Mesenchymal stem cell (in vitro differentiated cells and primary cell): Measurements from ENCODE around the gene MSI2.

Source experiments
- DNase-seq: peaks from one replicate; pipeline ENCODE4 v3.0.0-alpha.2; 2013
- H2AFZ ChIP-seq: one replicate; pipeline ENCODE4 v1.6.1; 2013; ENCODE audit warnings: low read depth, mild to moderate bottlenecking, control low read depth, inconsistent platforms, low read length, moderate library complexity
- H2AK5ac ChIP-seq: 2 replicates; pipeline ENCODE4 v1.6.1; 2013; ENCODE audit warnings: low read length, moderate library complexity, mild to moderate bottlenecking, inconsistent platforms; ENCODE audit not compliant: severe bottlenecking
- H2BK120ac ChIP-seq: one replicate; pipeline ENCODE4 v1.6.1; 2013; ENCODE audit warnings: low read depth, mild to moderate bottlenecking, inconsistent platforms, low read length, moderate library complexity
- H2BK12ac ChIP-seq, 2 experiments: one replicate each; pipeline ENCODE4 v1.6.1; 2013; ENCODE audit warnings: inconsistent platforms in 2 of 2, low read length in 2 of 2, mild to moderate bottlenecking in 2 of 2, moderate library complexity in 2 of 2, control low read depth in 1 of 2
- H2BK15ac ChIP-seq: one replicate; pipeline ENCODE4 v1.6.1; 2013; ENCODE audit warnings: mild to moderate bottlenecking, low read depth, inconsistent platforms; ENCODE audit not compliant: poor library complexity, severe bottlenecking
- H2BK5ac ChIP-seq: 2 replicates; pipeline ENCODE4 v1.6.1; 2013; ENCODE audit warnings: low read depth, mild to moderate bottlenecking, low read length, control low read depth, inconsistent platforms; ENCODE audit not compliant: poor library complexity, severe bottlenecking
- H3K14ac ChIP-seq, 2 experiments: one replicate each; pipeline ENCODE4 v1.6.1; 2013; ENCODE audit warnings: inconsistent platforms in 2 of 2, low read length in 2 of 2, control low read depth in 1 of 2, mild to moderate bottlenecking in 1 of 2, moderate library complexity in 1 of 2
- H3K18ac ChIP-seq, 2 experiments: one replicate each; pipeline ENCODE4 v1.6.1; 2013; ENCODE audit warnings: inconsistent platforms in 2 of 2, low read length in 2 of 2, control low read depth in 1 of 2, low read depth in 1 of 2, mild to moderate bottlenecking in 1 of 2
- H3K23ac ChIP-seq, 2 experiments: one replicate each; pipeline ENCODE4 v1.6.1; 2013; ENCODE audit warnings: inconsistent platforms in 2 of 2, low read length in 2 of 2, mild to moderate bottlenecking in 2 of 2, moderate library complexity in 2 of 2, control low read depth in 1 of 2
- H3K27ac ChIP-seq: 2 replicates; pipeline ENCODE4 v1.5.1; 2013; ENCODE audit warnings: mild to moderate bottlenecking, moderate library complexity, low read length, control low read depth, inconsistent platforms; ENCODE audit not compliant: poor library complexity, severe bottlenecking
- H3K27me3 ChIP-seq, 2 experiments: 2 replicates each; pipeline versions ENCODE4 v1.6.1 to v1.7.0; 2013; ENCODE audit warnings: low read length in 2 of 2, mild to moderate bottlenecking in 2 of 2, moderate library complexity in 2 of 2, control low read depth in 1 of 2, inconsistent platforms in 1 of 2; ENCODE audit not compliant: control insufficient read depth in 1 of 2, insufficient read depth in 1 of 2
- H3K36me3 ChIP-seq, 2 experiments: 2 replicates each; pipeline versions ENCODE4 v1.6.1 to v1.7.0; 2013; ENCODE audit warnings: low read length in 2 of 2, control low read depth in 1 of 2, inconsistent platforms in 1 of 2, low read depth in 1 of 2, mild to moderate bottlenecking in 1 of 2; ENCODE audit not compliant: insufficient read depth in 2 of 2, control insufficient read depth in 1 of 2
- H3K4ac ChIP-seq, 2 experiments: one replicate each; pipeline ENCODE4 v1.6.1; 2013; ENCODE audit warnings: inconsistent platforms in 2 of 2, low read length in 2 of 2, mild to moderate bottlenecking in 2 of 2, moderate library complexity in 2 of 2, control low read depth in 1 of 2, low read depth in 1 of 2
- H3K4me1 ChIP-seq: 2 replicates; pipeline ENCODE4 v1.6.1; 2013; ENCODE audit warnings: low read depth, low read length, control low read depth; ENCODE audit not compliant: control insufficient read depth, insufficient read depth
- H3K4me2 ChIP-seq: 2 replicates; pipeline ENCODE4 v1.6.1; 2013; ENCODE audit warnings: low read length, mild to moderate bottlenecking, inconsistent platforms; ENCODE audit not compliant: poor library complexity, severe bottlenecking
- H3K4me3 ChIP-seq, 2 experiments: 2 replicates each; pipeline versions ENCODE4 v1.5.1 to v1.7.0; 2013; ENCODE audit warnings: low read length in 2 of 2, mild to moderate bottlenecking in 2 of 2, control low read depth in 1 of 2, low read depth in 1 of 2; ENCODE audit not compliant: insufficient read depth in 1 of 2
- H3K79me1 ChIP-seq: replicated peaks from 2 replicates; pipeline ENCODE4 v1.6.1; 2013; ENCODE audit warnings: mild to moderate bottlenecking, control low read depth, low read length, inconsistent platforms; ENCODE audit not compliant: poor library complexity, severe bottlenecking
- H3K9ac ChIP-seq: 2 replicates; pipeline ENCODE4 v1.7.0; 2013; ENCODE audit warnings: mild to moderate bottlenecking, low read length, moderate library complexity
- H3K9me3 ChIP-seq: 2 replicates; pipeline ENCODE4 v1.7.0; 2013; ENCODE audit warnings: mild to moderate bottlenecking, low read length; ENCODE audit not compliant: control insufficient read depth
- H4K8ac ChIP-seq: one replicate; pipeline ENCODE4 v1.6.1; 2013; ENCODE audit warnings: inconsistent platforms, mild to moderate bottlenecking, low read length, moderate library complexity
- H4K91ac ChIP-seq: one replicate; pipeline ENCODE4 v1.6.1; 2013; ENCODE audit warnings: mild to moderate bottlenecking, low read length, inconsistent platforms
- WGBS: methylation state at CpG from one replicate; pipeline ENCODE4 v1.1.7; 2013; ENCODE audit warnings: mixed read lengths; 5-methylcytosine and 5-hydroxymethylcytosine counted together

MSI2 gene

GRCh38 chr17:57671667-57672632, 415.6 kb downstream of the MSI2 start:
- no peak overlapping the region for H2BK120ac ChIP-seq
- no peak overlapping the region for H3K27ac ChIP-seq
- H4K8ac ChIP-seq, result peak overlapping the region; percentile 13
- peaks cover 6% of the 10 kb centered on the region for H3K4me1 ChIP-seq
- H3K36me3 ChIP-seq, result peaks cover 0 to 24% of the 10 kb centered on the region in 2 experiments
- H3K27me3 ChIP-seq, result peaks cover 0 to 4% of the 10 kb centered on the region in 2 experiments
- H3K4me3 ChIP-seq, result peak overlapping the region in 1 of 2 experiments; percentile 50
- H2AFZ ChIP-seq, result no peak overlapping the region
- peak overlapping the region in 1 of 2 experiments; percentile 11 for H3K23ac ChIP-seq
- peak overlapping the region in 1 of 2 experiments; percentile 52 for H3K4ac ChIP-seq
- no peaks in the 10 kb centered on the region for H3K9me3 ChIP-seq
- H2BK15ac ChIP-seq, result no peak overlapping the region
- peak overlapping the region in 1 of 2 experiments; percentile 18 for H3K14ac ChIP-seq
- no peak overlapping the region for H3K4me2 ChIP-seq
- no peaks in the 10 kb centered on the region for H3K79me1 ChIP-seq
- no peak overlapping the region for H2AK5ac ChIP-seq
- DNase-seq, result peak; percentile 81
- H3K18ac ChIP-seq, result peak overlapping the region in 1 of 2 experiments; percentile 21
- H3K9ac ChIP-seq, result peak overlapping the region; percentile 48
- H2BK12ac ChIP-seq, result no peak overlapping the region
- no peak overlapping the region for H4K91ac ChIP-seq
- H2BK5ac ChIP-seq, result no peak overlapping the region
- WGBS, result 31% methylated on average over 20 of the region's 21 CpGs

- no peak overlapping the region for H2AK5ac ChIP-seq
Observed at GRCh38 chr17:57672971-57673370, 416.6 kb downstream of the MSI2 start.

GRCh38 chr17:57674894-57675293, 418.6 kb downstream of the MSI2 start:
- no peak overlapping the region for H3K4ac ChIP-seq
- H3K18ac ChIP-seq, result no peak overlapping the region
- H2AFZ ChIP-seq, result no peak overlapping the region
- H3K4me3 ChIP-seq, result no peak overlapping the region
- H4K91ac ChIP-seq, result no peak overlapping the region
- H2BK5ac ChIP-seq, result no peak overlapping the region
- peaks cover 0 to 32% of the 10 kb centered on the region in 2 experiments for H3K36me3 ChIP-seq
- H2BK120ac ChIP-seq, result no peak overlapping the region
- 94% methylated on average over 20 of the region's 22 CpGs for WGBS
- DNase-seq, result no peak
- H4K8ac ChIP-seq, result no peak overlapping the region
- H3K9ac ChIP-seq, result no peak overlapping the region
- no peak overlapping the region for H2BK15ac ChIP-seq
- peaks cover 0 to 4% of the 10 kb centered on the region in 2 experiments for H3K27me3 ChIP-seq
- H3K79me1 ChIP-seq, result no peaks in the 10 kb centered on the region
- no peak overlapping the region for H3K27ac ChIP-seq
- H3K4me2 ChIP-seq, result no peak overlapping the region
- H3K14ac ChIP-seq, result no peak overlapping the region
- H2BK12ac ChIP-seq, result no peak overlapping the region
- H3K4me1 ChIP-seq, result peaks cover 6% of the 10 kb centered on the region
- no peaks in the 10 kb centered on the region for H3K9me3 ChIP-seq
- H3K23ac ChIP-seq, result no peak overlapping the region
- H2AK5ac ChIP-seq, result no peak overlapping the region

More at GRCh38 chr17:57672971-57673370, 416.6 kb downstream of the MSI2 start:
- H3K4ac ChIP-seq, result peak overlapping the region in 1 of 2 experiments; percentile 15
- no peaks in the 10 kb centered on the region for H3K9me3 ChIP-seq
- H2BK120ac ChIP-seq, result no peak overlapping the region
- H3K23ac ChIP-seq, result no peak overlapping the region
- no peak for DNase-seq
- peaks cover 0 to 4% of the 10 kb centered on the region in 2 experiments for H3K27me3 ChIP-seq
- H3K4me3 ChIP-seq, result no peak overlapping the region
- H3K79me1 ChIP-seq, result no peaks in the 10 kb centered on the region
- 84% methylated on average over 4 of the region's 4 CpGs for whole genome bisulfite sequencing
- H3K14ac ChIP-seq, result no peak overlapping the region
- no peak overlapping the region for H3K4me2 ChIP-seq
- no peak overlapping the region for H2BK12ac ChIP-seq
- H4K91ac ChIP-seq, result peak overlapping the region; percentile 34
- no peak overlapping the region for H3K9ac ChIP-seq
- peaks cover 0 to 20% of the 10 kb centered on the region in 2 experiments for H3K36me3 ChIP-seq
- H4K8ac ChIP-seq, result no peak overlapping the region
- no peak overlapping the region for H3K27ac ChIP-seq
- no peak overlapping the region for H2BK15ac ChIP-seq
- no peak overlapping the region for H2BK5ac ChIP-seq
- no peak overlapping the region for H3K18ac ChIP-seq
- H2AFZ ChIP-seq, result no peak overlapping the region
- peaks cover 6% of the 10 kb centered on the region for H3K4me1 ChIP-seq
